Keratinocyte (primary cell): ENCODE data around the gene CACNA1B.

Experiments
- EZH2 ChIP-seq: IDR thresholded peaks from one replicate; pipeline ENCODE4 v1.6.1; 2012; ENCODE audit warnings: inconsistent platforms, mild to moderate bottlenecking, low read length, moderate library complexity
- TF ChIP-seq, protein P1 (sequence below), 3 experiments: IDR thresholded peaks in 1 of 3; conservative IDR thresholded peaks in 1 of 3; optimal IDR thresholded peaks in 1 of 3; 2 replicates in 2 of 3; 3 replicates in 1 of 3; pipeline versions ENCODE3 to v1.5.1; 2011; ENCODE audit warnings: low read length in 3 of 3, mild to moderate bottlenecking in 3 of 3, moderate library complexity in 2 of 3, control low read depth in 1 of 3, inconsistent platforms in 1 of 3; ENCODE audit not compliant: insufficient read depth in 2 of 3; ENCODE audit errors: extremely low read depth in 1 of 3

DNA sequence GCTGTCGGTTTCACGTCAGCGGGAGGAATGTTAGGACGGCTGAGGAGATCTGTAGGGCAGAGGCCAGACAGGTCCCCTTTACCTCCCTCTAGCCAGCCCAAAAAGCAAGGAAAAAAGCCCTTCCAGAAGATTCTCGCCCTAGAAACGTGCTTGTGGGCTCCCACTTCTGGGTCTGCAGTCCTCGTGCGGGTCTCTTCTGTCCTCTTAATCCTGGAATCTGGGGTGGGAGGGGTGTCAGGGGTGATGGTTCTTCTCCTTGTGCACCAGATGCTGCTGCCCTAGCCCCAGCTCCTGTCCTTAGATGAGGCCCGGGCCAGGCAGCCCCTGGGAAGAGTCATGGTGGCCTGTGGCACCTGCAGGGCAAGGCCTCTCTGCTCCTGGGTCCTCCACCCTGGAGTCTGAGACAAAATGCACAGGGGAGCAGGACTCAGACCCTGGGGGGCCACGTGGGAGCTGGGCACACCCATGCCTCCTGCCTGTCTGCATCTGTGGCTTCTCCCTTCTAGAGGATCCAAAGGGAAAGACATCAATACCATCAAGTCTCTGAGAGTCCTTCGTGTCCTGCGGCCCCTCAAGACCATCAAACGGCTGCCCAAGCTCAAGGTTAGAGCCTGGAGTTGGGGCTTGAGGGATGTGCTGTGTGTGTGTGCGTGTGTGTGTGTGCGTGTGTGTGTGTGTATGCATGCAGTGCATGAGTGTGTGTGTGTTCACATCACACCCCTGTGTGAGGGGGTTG is 174.2 kb downstream of the CACNA1B start:
- TF ChIP-seq, protein P1, sequence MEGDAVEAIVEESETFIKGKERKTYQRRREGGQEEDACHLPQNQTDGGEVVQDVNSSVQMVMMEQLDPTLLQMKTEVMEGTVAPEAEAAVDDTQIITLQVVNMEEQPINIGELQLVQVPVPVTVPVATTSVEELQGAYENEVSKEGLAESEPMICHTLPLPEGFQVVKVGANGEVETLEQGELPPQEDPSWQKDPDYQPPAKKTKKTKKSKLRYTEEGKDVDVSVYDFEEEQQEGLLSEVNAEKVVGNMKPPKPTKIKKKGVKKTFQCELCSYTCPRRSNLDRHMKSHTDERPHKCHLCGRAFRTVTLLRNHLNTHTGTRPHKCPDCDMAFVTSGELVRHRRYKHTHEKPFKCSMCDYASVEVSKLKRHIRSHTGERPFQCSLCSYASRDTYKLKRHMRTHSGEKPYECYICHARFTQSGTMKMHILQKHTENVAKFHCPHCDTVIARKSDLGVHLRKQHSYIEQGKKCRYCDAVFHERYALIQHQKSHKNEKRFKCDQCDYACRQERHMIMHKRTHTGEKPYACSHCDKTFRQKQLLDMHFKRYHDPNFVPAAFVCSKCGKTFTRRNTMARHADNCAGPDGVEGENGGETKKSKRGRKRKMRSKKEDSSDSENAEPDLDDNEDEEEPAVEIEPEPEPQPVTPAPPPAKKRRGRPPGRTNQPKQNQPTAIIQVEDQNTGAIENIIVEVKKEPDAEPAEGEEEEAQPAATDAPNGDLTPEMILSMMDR (optimal IDR thresholded peaks at IDR 0.05 in 1 of 3, IDR thresholded peaks at IDR 0.05 in 1 of 3, conservative IDR thresholded peaks at IDR 0.05 in 1 of 3; ENCODE audit: extremely low read depth in 1 of 3, insufficient read depth in 2 of 3, low read length in 3 of 3) = no peak
- no peak for TF ChIP-seq EZH2
